NOMO-1 (cell line): Measurements from ENCODE around the gene NEK10.

Source experiments
- DNase-seq, 2 experiments: peaks; one replicate each; lab custom pipeline; 2025; ENCODE audit not compliant: unreplicated experiment in 2 of 2; lab: John Stamatoyannopoulos, UW

NEK10 gene

DNA sequence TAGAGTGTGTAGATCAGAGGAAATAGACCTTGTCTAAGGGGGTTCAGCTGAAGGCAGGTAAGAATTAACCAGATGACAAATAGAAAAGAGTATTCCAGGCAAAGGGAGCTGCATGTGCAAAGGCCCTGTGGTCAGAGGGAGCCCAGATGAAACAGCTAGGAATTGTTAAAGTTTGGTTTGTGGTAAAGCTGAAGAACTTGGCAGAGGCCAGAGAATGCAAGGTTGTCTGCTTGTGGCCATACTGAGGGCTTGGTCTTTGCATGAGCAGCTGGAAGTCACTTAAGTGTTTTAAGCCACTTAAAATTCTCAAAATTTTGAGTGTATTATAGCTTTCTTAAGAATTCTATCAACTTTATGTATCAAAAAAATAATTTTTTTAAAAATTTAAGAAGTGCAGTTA, 116.5 kb downstream of the NEK10 start:
- DNase-seq, result no peak

DNA sequence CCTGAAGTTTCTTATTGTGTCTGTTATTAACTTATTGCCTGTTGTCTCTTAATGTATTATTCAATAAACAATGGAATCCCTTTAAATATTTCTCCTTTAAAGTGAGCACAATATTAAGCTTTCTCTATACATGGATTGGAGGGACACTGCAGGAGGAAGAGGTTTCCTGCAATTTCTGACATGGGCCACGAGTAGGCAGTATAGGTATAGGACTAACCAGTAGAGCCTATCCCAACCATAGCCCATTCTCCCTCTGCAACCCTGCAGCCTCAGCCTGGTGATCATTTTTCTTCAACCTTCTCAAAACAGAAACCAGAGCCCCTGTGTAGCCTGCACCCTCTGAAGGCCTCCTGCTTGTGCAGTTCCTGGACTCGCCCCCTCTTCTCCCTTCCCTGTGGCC, 124.8 kb downstream of the NEK10 start:
- no peak for DNase-seq

DNA sequence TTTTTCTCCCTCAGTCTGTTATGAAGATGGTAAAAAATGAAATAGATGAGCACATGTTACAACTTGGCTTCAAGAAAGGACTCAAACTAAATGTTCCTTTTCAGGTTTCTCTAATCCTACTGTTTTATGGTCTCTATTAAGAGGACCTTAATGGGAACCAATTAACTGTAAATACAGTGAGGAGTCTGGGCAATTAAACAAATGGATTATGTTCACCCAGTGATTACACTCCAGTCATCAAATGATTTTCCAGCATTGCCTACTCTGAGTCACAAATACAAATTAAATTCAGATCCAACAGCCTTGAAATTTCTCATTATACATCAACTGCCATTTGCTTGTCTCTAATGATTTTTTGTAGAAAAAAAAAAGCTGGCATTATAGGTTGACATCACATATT, 129.2 kb downstream of the NEK10 start:
- no peak for DNase-seq

DNA sequence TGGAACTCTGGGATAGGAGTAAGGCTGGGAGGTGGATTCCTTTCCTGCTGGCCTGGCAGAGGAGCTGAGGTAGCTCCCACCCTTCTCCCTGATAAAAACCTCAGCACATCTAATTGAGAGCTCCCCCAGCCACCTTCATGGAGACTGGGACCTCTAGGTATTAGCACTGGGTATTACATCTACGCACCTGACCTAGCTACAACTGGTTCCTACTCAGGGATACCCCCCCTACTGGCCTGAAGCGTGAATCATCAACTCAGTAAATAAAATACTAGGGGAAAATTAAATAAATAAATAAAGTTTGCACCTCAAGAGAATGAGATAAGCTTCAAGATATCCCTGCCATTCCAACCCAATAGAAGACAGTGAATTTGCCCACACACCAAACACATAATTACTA, 140.4 kb downstream of the NEK10 start:
- no peak for DNase-seq

DNA sequence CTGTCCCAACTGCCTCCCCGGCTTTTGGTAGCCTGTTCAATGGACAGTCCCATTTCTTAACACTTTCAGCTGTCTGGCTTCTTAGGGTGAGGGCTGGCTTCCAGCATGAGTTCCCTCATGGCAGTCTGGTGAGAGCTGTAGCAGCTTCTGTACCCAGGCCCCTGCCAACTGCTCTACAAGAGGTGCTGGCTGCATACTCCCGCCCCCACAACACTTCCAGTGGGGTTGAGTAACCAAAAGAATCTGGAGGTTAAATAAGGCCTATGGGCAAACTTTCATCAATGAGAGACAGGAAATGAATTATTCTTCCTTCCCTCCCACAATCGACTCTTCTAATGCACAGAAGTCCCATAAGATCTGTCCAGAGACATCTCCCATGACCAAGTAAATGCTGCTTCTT, 145.0 kb downstream of the NEK10 start:
- no peak for DNase-seq

DNA sequence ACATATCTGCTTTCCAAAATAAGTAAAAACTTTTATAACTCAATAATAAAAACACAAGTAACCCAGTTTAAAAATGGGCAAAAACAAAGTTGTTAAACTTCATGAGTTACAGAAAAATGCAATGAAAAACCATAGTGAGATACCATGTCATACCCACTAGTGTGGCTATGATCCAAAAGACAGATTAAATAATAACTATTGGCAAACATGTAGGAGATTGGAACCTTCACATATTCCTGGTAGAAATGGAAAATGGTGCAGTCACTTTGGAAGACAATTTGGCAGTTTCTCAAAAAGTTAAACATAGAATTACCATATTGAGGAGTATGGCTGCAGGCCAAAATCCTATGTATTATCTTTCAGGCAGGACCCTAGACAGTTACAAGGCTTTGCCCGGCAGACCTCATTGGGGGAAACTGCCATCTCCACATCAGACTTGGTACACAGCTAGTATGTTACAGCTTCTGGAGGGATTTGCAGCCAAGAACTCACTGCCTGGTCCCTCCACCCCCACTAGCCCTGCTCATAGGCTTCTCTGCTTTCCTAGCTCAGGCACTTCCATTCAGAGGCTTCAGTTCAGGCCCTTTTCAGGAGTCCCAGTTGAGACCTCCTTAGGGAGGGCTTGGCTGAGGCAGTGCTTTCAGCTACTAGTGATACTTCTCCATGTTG, 147.8 kb downstream of the NEK10 start:
- DNase-seq, result no peak

DNA sequence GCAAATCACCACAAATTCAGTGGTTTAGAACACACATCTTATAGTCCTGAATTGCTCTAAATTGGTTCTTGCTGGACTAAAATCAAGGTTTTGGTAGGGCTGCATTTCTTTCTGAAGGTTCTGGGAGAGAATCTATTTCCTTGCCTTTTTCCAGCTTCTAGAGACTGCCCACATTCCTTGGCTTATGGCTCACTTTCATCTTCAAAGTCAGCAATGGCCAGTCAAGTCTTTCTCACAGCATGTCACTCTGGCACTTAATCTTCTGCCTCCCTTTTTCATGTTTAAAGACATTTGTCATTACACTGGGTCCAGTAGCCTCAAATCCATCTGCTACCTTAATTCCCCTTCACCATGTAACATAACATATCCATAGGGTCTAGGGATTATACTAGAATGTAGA, 149.0 kb downstream of the NEK10 start:
- DNase-seq, result no peak

DNA sequence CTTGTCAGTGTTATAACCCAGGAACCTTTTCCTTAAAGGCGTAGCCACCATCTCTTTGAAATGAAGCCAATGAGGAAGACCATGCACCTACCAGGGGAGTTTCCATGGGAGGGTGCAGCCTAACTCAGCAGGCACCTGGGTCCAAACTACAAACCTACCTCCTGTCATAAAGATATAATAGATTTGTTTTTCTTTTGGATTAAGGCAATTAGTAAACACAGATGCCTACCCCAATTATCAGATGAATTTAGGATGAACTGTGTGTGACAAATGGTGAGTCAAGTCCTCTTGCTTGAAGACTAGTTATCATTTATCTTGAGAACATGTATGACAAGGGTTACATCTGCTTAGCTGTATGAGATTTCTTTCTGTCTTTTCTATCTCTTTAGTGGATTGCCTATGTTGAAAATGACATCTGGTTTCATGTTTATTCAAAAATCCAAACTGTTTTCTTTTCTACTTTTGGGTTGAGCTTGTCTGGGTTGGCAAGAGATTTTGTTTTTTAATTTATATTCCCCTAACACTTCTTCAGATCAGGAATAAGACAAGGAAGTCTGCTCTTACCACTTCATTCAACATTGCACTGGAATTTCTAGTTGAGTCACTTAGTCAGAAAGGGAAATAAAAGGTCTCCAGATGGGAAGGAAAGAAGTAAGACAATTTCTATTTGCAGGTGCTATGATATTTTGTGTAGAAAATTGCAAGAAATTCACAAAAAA, 149.9 kb downstream of the NEK10 start:
- no peak for DNase-seq

DNA sequence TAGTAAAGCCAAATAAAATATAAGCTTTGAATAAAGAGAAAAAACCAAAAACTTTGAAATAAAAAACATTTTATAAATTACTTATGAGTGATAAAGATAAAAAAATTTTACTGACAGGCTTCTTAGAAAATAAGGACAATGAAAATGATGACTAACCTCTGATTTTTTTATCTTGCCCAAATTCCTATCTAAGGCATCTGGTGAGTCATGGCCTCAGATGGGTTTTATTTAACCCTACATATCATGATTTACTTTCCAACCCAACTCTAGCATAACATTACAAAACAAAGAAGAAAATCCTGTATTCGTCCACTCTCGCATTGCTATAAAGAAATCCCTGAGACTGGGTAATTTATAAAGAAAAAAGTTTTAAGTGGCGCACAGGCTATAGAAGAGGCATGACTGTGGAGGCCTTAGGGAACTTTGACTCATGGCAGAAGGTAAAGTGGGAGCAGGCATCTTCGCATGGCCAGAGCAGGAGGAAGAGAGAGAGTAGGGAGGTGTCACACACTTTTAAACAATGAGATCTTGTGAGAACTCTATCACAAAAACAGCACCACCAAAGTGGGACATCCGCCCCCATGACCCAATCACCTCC, 152.1 kb downstream of the NEK10 start:
- DNase-seq, result no peak

DNA sequence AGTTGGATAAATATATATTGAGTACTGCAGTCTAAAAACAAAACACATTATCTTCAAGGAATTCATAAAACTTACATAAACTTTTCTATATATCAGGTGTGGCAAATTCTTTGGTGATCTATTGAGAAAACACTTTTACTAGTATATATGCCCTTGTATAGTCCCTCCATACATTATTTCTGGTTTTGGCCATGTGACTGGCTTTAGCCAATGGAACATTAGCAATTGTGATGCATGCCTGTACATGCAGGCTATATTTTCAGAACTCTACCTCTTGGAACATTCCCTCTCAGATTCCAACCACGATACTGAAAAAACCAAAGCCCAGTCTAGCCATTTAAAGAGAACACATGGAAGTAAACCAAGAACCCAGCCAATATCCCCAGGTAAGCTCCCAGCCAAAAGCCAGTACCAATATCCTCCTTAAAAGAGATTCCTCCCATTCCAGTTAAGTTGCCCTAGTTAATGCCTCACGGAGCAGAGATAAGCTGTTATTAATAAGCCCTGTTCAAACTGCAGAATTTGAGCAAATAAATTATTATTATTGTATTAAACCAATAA, 152.8 kb downstream of the NEK10 start:
- DNase-seq, result no peak

DNA sequence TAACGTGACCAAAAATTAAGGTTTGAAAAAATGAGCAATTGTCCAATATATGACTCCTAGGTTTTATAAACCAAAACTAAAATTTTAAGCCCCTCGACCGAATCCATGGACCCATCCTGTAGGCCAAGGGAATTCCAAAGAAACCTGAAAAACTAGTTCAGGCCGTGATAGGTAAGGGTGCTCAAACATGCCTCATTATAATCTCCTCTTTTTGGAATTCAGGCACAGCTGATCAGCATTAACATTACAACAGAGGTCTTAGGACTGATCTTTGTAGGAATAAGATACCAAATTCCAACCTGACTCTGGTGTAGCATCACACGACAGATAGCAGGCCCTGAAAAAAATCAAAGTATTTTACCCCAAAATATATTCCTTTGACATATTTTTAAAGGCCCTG, 155.7 kb downstream of the NEK10 start:
- DNase-seq, result no peak

DNA sequence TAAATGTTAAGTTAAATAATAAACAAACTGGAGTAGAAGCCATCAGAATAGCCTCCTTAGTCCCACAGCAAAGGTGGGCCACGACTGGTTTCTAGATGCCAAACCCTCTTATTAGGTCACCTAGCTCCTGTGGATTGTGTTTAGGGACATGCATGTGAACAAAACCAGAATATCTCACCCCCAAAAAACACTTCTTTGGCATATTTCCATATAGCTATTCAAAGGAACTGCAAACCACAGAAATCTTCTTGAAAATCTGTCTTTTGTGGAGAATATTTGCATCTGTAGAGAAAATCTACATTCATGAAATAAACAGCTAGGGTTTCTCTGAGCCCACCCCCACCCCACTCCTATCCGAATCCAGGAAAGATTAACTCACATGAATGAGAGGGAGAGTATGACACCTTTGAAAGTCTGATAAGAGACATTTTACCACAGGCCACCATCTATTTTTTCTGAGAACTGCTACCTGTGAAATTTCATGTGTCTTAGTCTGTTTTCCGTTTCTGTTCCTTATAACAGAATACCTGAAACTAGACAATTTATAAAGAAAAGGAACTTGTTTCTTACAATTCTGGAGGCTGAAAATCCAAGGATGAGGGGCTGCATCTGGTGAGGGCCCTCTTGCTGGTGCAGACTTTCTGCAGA, 159.4 kb downstream of the NEK10 start:
- no peak for DNase-seq

DNA sequence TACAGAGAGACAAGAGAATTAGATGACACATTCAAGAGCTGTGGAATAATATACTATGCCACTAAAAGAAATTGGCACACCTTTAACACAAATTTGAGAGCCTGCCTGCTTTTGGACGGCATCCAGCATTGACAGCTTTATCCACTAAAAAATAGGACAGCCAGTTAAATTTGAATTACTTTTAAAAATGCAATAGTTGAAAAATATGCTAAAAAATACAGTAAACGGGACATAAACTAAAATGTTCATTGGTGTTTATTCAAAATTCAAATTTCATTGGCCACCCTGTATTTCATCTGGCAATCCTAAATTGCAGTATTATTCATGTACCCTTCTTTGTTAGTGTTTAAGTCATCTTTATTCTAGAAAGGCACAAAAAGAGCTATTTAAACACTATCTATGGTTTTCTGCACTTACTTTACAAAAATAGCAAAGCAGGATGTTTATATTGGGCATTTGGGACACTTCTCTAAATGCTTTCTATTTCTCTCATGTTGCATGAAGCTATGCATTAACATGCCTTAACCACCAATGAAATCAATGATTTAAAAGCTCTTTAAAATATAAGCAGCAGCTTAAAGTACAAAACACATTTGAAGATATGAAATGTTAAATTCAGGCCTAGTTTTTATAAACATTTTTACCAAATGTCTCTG, 160.1 kb downstream of the NEK10 start:
- no peak for DNase-seq

DNA sequence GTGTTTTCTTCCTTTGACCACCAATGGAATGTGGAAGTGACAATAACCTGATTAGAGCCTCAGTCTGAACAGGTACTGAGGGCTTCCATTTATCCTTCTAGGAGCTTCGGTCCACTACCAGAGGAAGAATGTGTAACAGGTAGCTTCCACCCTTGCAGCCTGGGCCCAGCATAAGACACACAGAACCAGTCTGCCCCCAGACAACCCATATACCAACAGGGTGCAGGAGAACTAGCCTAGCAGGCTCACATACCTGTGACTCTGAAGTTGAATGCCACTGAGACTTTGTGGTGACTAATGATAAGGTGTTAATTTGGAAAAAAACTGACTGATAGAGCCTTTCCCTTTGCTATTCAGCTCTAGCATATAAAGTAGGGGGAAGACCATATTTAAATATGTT, 166.2 kb downstream of the NEK10 start:
- no peak for DNase-seq

DNA sequence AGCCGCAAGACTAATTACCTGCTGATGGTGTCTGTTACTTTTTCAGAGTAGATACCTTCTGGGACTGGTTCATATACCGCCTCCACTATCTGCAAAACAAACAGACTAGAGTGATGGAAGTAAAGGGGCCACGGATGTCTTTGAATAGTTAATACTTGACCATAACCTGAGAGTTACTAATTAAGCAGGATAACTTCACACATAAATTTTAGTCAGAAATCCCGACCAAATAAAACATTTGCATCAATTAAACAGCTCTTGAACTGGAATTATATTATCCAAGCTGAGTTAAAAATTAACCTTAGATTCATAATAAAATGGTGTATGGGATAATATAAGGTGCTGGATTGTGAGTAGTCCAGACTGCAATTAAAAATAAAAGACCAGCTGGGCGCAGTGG, 167.7 kb downstream of the NEK10 start:
- DNase-seq, result no peak

DNA sequence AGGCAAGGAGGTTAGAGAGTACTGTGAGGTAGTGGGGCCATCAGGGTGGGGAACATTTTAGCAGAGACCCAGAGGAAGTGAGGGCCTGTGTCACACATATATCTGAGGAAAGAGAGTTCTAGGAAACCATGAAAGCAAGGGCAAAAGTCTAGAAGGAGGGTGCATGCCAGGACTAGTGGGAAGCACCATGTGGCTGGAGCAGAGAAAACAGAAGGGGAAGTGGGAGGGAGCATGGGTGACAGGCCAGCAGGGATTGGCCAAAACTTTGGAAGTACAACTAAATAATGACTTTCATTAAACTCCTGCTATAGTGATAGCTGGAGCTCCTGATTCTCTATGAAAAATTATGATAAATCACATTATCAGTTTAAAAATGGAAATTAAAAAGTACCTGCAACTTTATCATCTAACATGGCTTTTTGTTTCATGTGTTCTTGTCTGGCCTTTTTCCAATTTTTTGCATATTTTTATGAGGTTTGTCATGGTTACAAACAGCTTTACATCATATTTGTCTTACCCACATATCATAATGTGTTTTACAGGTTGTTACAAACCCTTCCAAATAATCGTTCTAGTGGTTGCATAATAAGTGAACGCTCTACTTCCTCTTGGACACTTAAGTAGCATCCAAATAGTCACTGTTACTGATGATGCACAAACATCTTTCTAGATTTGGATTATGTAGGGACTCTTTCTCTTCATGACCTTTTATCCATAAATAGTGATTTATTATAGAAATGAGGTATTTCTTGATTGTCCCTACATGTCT, 168.3 kb downstream of the NEK10 start:
- DNase-seq, result peak; percentile 20 to 85

DNA sequence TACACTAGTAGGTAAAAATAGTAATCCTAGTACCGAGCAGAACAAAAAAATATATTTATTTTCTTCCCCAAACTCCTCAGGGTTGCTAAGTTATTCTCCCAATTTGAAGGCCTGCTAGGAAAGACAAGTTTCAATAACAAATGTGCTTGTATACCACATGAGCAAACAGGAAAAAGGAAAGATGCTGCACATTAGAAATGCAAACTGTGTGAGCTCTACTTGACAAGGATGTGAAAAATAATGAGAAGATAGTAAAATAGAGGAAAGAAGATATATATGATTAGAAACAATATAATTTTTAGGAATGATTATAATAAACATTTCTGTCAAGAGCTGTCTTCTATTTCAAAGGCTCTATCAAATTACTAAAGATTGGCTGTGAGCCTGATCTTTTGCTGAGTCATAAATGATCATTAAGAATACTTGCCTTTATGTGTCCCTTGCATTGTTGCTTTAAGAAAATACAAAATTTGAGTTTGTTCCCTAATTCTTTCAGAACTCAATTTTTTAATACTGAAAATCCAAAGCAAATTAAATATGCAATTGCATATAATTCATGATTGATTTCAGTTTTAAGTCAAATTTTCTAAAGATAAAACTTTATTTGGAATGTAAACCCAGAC, 174.2 kb downstream of the NEK10 start:
- no peak for DNase-seq

DNA sequence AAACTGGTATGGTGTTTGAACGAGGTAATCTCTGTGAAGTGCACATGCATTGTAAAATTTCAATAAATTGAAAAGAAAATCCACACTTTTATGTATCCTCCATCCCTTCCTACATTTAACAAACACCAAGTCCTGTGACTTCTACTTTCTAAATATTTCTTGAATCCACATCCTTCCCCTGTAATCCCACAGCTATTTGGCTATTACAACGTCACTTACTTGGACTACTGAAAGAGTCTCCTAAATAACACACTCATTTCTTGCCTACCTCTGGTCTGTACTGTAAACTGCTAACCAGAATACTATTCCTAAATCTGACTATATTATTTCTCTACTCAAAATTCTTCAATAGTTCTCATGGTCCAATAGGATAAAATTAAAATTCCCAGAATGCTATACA, 176.1 kb downstream of the NEK10 start:
- no peak for DNase-seq

DNA sequence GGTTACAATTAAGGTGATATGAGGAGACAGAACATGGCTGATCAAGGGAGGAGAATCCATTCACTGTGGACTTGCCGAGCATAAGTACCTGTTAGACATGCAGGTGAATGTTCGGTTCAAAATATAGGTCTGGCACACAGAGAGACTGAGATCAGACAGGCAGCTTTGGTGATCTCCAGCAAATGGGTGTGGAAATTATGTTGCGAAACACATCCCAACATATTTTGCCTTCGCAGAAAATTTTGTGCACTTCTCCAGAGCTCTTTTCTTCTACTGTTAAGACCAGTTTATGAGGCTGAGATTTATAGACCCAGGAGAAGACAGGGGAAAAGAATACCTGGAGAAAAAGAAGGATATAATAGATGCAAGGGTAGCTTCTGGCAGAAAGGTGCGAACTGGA, 183.2 kb downstream of the NEK10 start:
- no peak for DNase-seq
